HUES64 (cell line): ENCODE results near the gene LAMB3.
A peak's percentile ranks its signal among the peaks of the same experiment; 100 is the strongest.

Source experiments
- H3K27ac ChIP-seq: 2 replicates; pipeline ENCODE4 v1.7.0; 2013; ENCODE audit warnings: low read depth, low read length, inconsistent platforms
- H3K27me3 ChIP-seq: 2 replicates; pipeline ENCODE4 v1.6.1; 2013; ENCODE audit warnings: mild to moderate bottlenecking, low read length; ENCODE audit not compliant: insufficient read depth
- H3K36me3 ChIP-seq: 2 replicates; pipeline ENCODE4 v1.6.1; 2013; ENCODE audit warnings: mild to moderate bottlenecking, low read length; ENCODE audit not compliant: insufficient read depth
- H3K4me1 ChIP-seq: 2 replicates; pipeline ENCODE4 v1.6.1; 2013; ENCODE audit warnings: mild to moderate bottlenecking, low read length, moderate library complexity; ENCODE audit not compliant: insufficient read depth
- H3K4me3 ChIP-seq: 2 replicates; pipeline ENCODE4 v1.5.1; 2013; ENCODE audit warnings: mild to moderate bottlenecking, low read length, moderate library complexity
- H3K9ac ChIP-seq: 2 replicates; pipeline ENCODE4 v1.6.1; 2013; ENCODE audit warnings: mild to moderate bottlenecking, low read depth, low read length
- H3K9me3 ChIP-seq: 2 replicates; pipeline ENCODE4 v1.6.1; 2013; ENCODE audit warnings: low read depth, low read length; ENCODE audit not compliant: insufficient read depth
- WGBS: fragments of 150-250, 120-280 bp; methylation state at CpG from one replicate; pipeline ENCODE4 v1.1.7; 2013; ENCODE audit warnings: missing lambda C conversion rate; 5-methylcytosine and 5-hydroxymethylcytosine counted together

Gene LAMB3

DNA sequence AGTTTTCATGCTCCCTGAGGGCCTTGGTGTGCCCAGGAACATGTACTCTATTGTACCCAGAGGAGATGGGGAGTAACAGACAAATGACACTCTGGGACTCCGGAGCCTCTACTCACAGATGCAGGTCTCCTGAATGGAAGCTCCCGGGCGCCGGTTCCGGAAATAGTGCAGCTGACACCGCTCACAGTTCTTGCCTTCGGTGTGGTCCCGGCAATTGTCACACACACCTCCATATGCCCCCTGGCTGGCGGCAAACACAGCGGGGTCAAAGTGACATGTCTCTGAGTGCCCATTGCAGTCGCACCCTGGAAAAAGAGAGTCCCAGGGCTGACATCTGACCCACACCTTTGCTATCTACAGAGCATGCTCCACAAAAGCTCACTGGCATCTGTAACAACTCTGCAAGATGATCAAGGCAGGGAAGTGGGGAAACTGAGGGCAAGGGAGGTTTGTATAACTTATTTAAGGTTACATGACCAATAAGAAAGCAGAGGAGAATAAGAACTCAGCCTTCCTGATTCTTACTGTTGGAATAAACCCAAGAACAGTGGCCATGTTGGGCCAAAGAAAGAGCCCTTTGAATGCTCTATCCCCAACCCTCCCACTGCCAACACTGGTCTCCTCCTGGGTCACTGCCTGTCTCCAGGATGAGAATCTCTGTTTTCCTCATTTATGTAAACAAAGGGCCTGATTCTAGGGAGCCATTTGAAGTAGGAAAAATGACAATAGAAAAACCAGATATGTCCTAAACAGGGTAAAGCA is 22.4 kb downstream of the LAMB3 start:
- 92% methylated on average over 11 of the region's 11 CpGs for WGBS
- H3K9me3 ChIP-seq = no peaks in the 10 kb centered on the region
- H3K4me3 ChIP-seq = no peak overlapping the region
- H3K9ac ChIP-seq = no peak overlapping the region
- 0 out of 2 replicates have a peak overlapping the region, but pooled peaks have one; percentile 13 for H3K27ac ChIP-seq
- H3K4me1 ChIP-seq = peaks cover 15% of the 10 kb centered on the region
- no peaks in the 10 kb centered on the region for H3K36me3 ChIP-seq
- no peaks in the 10 kb centered on the region for H3K27me3 ChIP-seq

- Histone ChIP-seq H3K9me3 (no peaks in the 10 kb centered on the region), H3K27me3 (no peaks in the 10 kb centered on the region), H3K4me1 (peaks cover 15% of the 10 kb centered on the region), H3K4me3 (no peak overlapping the region), H3K27ac (no peak overlapping the region), H3K9ac (no peak overlapping the region), H3K36me3 (no peaks in the 10 kb centered on the region)
- WGBS = 87% methylated on average over 7 of the region's 7 CpGs
Measured at GRCh38 chr1:209628618-209629299, 23.5 kb downstream of the LAMB3 start.

DNA sequence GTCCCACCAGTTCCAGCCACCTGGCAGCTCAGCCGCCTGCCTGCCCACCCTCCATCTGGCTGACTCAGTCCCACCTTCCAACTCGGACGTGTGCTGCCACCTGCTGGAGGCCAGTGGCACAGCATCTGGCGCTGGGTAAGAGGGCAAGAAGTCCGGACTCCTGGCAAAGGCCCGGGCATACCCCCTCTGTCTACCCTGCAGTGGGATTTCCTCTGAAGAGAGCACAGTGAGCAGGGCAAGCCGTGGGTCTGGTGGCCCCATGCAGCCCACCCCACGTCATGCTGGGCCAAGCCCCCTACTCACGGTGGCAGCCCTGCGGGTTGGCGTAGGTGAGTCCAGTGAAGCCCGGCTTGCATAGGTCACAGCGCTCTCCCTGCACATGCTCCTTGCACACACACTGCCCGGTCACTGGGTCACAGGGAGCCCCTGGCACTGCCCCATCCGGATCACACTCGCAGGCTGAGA is 24.5 kb downstream of the LAMB3 start:
- Histone ChIP-seq H3K4me1 (peaks cover 15% of the 10 kb centered on the region), H3K9ac (no peak overlapping the region), H3K27me3 (no peaks in the 10 kb centered on the region), H3K27ac (no peak overlapping the region), H3K36me3 (no peaks in the 10 kb centered on the region), H3K4me3 (no peak overlapping the region), H3K9me3 (no peaks in the 10 kb centered on the region)
- WGBS = 51% methylated on average over 16 of the region's 16 CpGs

- Histone ChIP-seq H3K4me3 (no peak overlapping the region), H3K36me3 (no peaks in the 10 kb centered on the region), H3K9ac (no peak overlapping the region), H3K27me3 (no peaks in the 10 kb centered on the region), H3K27ac (no peak overlapping the region), H3K4me1 (peaks cover 15% of the 10 kb centered on the region), H3K9me3 (no peaks in the 10 kb centered on the region)
- 73% methylated on average over 16 of the region's 16 CpGs for WGBS
Measured at GRCh38 chr1:209627027-209627731, 25.0 kb downstream of the LAMB3 start.

DNA sequence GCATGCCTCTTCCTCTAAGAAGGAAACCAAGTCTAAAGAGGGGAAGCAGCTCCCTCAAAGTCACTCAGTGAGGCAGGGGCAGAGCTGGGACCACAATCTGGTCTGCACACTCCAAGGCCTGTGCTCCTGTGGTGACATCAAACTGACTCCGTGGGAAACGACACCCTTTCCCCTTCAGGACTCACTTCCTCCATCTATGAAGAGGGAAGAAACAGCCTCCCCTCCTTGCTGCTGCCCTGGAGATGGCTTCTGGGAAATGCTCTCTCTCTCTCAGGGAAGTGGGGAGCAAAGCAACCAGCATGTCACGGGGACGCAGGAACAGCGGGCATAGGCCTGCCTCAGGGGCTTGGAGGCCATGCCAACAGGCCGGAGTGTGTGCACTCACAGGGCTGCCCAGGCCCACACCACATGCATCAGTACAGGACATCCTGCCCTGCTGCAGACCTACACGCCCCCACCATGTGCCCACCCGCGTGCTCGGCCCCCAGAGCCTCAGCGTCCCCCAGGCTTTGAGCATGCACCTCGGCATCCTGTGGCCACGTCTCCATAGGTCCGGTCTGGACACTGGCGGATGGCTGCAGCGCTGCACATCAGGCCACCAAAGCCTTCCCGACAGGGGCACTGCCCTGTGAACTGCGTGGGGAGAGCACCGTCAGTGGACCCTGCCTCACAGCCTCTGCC is 25.7 kb downstream of the LAMB3 start:
- Histone ChIP-seq H3K9ac (no peak overlapping the region), H3K4me1 (peaks cover 15% of the 10 kb centered on the region), H3K36me3 (no peaks in the 10 kb centered on the region), H3K27me3 (no peaks in the 10 kb centered on the region), H3K4me3 (no peak overlapping the region), H3K27ac (no peak overlapping the region), H3K9me3 (no peaks in the 10 kb centered on the region)
- WGBS = 93% methylated on average over 19 of the region's 19 CpGs

- Histone ChIP-seq H3K9ac (no peak overlapping the region), H3K27me3 (no peaks in the 10 kb centered on the region), H3K4me1 (peaks cover 12% of the 10 kb centered on the region), H3K36me3 (no peaks in the 10 kb centered on the region), H3K9me3 (no peaks in the 10 kb centered on the region), H3K4me3 (no peak overlapping the region), H3K27ac (no peak overlapping the region)
- 94% methylated on average over 18 of the region's 18 CpGs for WGBS
Measured at GRCh38 chr1:209625791-209626285, 26.4 kb downstream of the LAMB3 start.

DNA sequence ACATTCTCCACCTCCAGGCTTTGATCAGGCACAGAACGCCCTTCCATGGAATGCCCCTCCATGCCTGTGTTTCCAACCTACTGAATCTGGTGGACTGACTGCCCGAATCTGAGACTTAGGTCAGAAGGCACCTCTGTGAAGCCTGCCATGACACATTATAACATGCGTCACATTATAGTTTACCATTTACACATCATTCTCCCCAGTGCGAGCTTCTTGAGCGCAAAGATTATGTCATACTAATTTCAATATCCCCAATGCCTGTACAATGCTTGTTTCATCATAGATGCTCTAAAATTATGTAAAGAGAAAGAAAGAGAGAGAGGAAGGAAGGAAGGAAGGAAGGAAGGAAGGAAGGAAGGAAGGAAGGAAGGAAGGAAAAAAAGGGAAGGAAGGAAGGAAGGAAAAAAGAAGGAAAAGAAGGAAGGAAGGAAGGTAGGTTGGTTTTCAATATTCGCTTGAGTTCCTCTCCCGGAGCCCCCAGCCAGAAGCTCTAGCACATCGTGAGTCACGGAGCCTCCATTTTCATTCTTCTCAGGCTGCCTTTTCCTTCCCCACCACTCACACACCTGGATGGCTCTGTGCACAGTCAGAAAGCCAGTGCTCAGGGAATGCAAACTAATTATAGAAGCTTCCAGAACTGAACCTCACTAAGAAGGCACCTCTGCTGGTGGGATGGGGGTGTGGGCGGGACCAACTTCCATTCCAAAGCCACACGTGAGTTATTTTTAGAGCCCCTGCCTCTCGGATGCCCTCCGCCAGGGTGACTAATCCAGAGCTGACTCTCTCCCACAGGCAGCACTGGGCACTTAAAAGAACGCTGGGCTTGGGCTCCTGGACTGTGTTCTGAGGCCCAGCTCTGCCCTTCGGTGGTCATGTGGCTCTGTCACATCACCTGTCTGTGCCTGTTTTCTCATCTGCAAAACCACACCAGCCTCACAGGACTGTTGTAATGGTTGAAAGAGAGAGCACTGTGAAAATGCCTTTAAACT is 27.4 kb downstream of the LAMB3 start:
- H3K27me3 ChIP-seq = no peaks in the 10 kb centered on the region
- peaks cover 4% of the 10 kb centered on the region for H3K4me1 ChIP-seq
- H3K9ac ChIP-seq = no peak overlapping the region
- WGBS = 87% methylated on average over 15 of the region's 15 CpGs
- no peak overlapping the region for H3K27ac ChIP-seq
- H3K4me3 ChIP-seq = no peak overlapping the region
- H3K36me3 ChIP-seq = no peaks in the 10 kb centered on the region
- H3K9me3 ChIP-seq = no peaks in the 10 kb centered on the region

DNA sequence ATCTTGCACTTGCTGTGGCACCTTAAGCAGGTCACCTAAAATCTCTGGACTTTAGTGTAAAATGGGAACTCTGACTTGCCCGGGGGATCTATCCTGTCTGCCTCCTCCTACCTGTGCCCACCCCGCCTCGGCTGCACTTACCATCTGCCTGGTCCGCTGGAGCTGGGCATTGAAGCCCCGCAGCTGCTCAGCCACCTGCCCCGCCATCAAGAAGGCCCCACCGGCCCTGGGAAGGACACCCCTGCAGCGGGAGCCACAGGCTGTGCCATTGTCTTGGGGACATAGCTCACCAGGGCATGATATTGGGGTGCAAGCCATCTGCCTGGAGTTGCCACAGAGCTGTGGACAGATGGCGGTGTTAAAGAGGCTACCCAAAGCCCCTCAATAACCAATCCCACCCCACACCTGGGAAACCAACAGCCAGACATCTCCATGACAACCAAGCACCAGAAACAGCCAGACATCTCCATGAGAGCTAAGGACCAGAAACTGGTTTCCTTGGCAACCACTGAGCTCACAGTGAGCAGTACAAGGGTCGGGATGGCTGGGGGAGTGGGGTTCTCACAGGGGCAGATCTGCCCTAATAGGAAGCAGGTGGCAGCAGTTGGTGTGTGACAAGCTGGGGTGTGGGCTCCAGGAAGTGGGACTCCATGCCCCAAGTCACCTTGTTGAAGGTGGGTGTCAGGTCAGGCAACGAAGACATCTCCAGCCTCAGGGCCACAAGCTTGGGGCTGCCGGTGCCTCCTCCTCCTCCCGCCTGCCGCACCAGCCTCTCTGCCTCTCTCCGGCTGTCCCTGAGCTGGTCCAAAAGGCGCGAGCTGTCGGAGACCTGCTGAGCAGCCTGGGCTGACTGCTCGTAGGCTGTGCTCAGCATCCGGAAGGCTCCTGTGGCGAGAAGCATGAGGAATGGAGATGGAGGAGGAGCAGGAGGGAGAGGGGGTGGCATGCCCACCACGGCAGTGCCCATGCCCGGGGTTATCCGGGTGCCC is 29.1 kb downstream of the LAMB3 start:
- H3K27me3 ChIP-seq = no peaks in the 10 kb centered on the region
- no peak overlapping the region for H3K9ac ChIP-seq
- H3K4me3 ChIP-seq = no peak overlapping the region
- H3K4me1 ChIP-seq = no peaks in the 10 kb centered on the region
- no peaks in the 10 kb centered on the region for H3K9me3 ChIP-seq
- H3K27ac ChIP-seq = no peak overlapping the region
- H3K36me3 ChIP-seq = no peaks in the 10 kb centered on the region
- 95% methylated on average over 24 of the region's 24 CpGs for WGBS

GRCh38 chr1:209621741-209622655 is 30.2 kb downstream of the LAMB3 start:
- Histone ChIP-seq H3K27ac (no peak overlapping the region), H3K4me1 (no peaks in the 10 kb centered on the region), H3K27me3 (no peaks in the 10 kb centered on the region), H3K4me3 (no peak overlapping the region), H3K36me3 (no peaks in the 10 kb centered on the region), H3K9ac (no peak overlapping the region), H3K9me3 (no peaks in the 10 kb centered on the region)
- WGBS = 95% methylated on average over 11 of the region's 11 CpGs
